Type B pancreatic cell (in vitro differentiated cells): ENCODE data around the gene FBXO31. TPM values are rescaled to one million over a fixed set of nuclear protein-coding genes. Genes with fewer than 3 reads are reported as not detected.
A peak's percentile ranks its signal among the peaks of the same experiment; 100 is the strongest.

Experiments used
- DNase-seq: peaks from one replicate; pipeline ENCODE4 v3.0.0; 2021; ENCODE audit warnings: mixed read lengths; ENCODE audit not compliant: unreplicated experiment; ENCODE audit errors: extremely low spot score
- H3K27ac Mint-ChIP-seq: 2 replicates; pipeline ENCODE4 v1.8.0; 2021; ENCODE audit warnings: mild to moderate bottlenecking, mixed read lengths
- H3K27me3 Mint-ChIP-seq: 2 replicates; pipeline ENCODE4 v1.8.0; 2021; ENCODE audit warnings: mixed read lengths
- H3K36me3 Mint-ChIP-seq: 2 replicates; pipeline ENCODE4 v1.8.0; 2021; ENCODE audit warnings: mixed read lengths
- H3K4me1 Mint-ChIP-seq: one replicate; pipeline ENCODE4 v1.8.0; 2021; ENCODE audit warnings: mixed read lengths; ENCODE audit not compliant: unreplicated experiment
- H3K4me3 Mint-ChIP-seq: 2 replicates; pipeline ENCODE4 v1.8.0; 2021; ENCODE audit warnings: mild to moderate bottlenecking, mixed read lengths
- H3K9me3 Mint-ChIP-seq: 2 replicates; pipeline ENCODE4 v1.8.0; 2021; ENCODE audit warnings: mixed read lengths
- total RNA-seq: library from RNA; stranded (reverse); gene quantifications from 2 replicates; pipeline ENCODE4 v1.2.1, GENCODE V29; 2021; ENCODE audit warnings: low replicate concordance
- TF ChIP-seq, protein P1 (sequence below): fragments of 200-600 bp; sonication (generic); conservative IDR thresholded peaks from 2 replicates; pipeline ENCODE4 v1.5.0; 2021; ENCODE audit warnings: antibody characterized with exemption, mild to moderate bottlenecking

FBXO31 gene
- total RNA-seq, 1 donor from 2014 or later: 35.1 TPM

DNA sequence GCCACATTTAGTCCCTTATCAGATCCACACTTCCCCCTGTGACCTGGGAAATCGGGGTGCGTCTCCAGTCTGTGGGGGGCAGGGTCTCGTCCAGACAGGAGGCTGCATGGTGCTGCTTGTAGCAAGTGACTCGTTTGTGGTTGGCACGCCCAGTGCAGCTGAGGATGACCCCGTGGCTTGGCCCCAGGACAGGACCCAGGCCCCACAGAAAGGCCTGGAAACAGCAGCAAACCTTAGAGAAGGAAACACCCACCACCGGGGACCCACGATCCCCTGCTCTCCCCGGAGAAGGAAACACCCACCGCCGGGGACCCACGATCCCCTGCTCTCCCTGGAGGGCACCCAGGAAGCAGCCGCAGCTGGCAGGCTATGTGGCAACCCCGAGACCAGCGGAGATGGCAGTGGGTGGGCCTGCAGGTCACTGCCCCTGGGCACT, 58.1 kb downstream of the FBXO31 start:
- H3K9me3 Mint-ChIP-seq: no peaks in the 10 kb centered on the region
- H3K4me3 Mint-ChIP-seq: no peak overlapping the region
- no peaks in the 10 kb centered on the region for H3K27me3 Mint-ChIP-seq
- no peak for DNase-seq
- no peaks in the 10 kb centered on the region for H3K36me3 Mint-ChIP-seq
- H3K4me1 Mint-ChIP-seq: no peaks in the 10 kb centered on the region
- H3K27ac Mint-ChIP-seq: no peak overlapping the region
- TF ChIP-seq, protein P1, sequence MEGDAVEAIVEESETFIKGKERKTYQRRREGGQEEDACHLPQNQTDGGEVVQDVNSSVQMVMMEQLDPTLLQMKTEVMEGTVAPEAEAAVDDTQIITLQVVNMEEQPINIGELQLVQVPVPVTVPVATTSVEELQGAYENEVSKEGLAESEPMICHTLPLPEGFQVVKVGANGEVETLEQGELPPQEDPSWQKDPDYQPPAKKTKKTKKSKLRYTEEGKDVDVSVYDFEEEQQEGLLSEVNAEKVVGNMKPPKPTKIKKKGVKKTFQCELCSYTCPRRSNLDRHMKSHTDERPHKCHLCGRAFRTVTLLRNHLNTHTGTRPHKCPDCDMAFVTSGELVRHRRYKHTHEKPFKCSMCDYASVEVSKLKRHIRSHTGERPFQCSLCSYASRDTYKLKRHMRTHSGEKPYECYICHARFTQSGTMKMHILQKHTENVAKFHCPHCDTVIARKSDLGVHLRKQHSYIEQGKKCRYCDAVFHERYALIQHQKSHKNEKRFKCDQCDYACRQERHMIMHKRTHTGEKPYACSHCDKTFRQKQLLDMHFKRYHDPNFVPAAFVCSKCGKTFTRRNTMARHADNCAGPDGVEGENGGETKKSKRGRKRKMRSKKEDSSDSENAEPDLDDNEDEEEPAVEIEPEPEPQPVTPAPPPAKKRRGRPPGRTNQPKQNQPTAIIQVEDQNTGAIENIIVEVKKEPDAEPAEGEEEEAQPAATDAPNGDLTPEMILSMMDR: no peak

DNA sequence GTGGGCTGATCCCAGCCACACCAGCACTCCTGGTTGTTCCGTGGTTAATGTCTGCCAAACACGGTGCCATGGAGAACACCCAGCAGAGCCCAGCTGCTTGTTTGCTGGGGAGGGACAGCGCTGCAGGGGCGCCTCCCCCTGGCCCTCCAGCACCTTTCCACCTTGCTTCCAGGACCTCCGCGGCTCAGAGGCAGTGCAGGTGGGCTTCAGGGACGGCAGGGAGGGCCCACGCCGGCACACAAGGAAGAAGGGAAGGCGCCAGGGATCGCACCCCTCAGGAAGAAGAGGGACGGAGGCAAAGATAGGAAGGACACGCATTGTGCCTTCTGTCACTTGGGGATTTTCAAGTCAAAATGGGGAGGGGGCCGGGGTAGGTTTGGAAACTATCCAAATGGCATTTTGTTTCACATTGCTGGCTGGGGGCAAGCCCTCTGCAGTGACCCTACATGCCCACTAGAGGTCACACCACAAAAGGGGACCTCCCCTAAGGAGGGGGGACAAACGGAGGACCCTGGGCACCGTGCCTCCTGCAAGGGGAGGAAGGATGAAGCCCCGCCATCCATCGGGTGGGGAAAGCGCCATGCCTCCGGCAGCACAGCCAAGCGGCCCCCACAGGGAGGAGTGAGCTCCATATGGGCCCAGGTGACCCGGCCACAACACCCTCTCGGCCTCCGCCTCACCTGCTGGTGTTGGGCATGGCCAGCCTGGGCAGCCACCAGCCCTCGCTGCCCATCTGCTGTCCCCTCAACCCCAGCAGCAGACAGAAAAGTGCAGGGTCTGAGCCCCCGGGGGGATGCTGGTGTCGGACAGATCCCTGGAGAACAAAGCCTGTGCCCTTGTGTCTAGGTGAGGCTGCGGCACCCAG, 58.9 kb downstream of the FBXO31 start:
- H3K4me1 Mint-ChIP-seq: no peaks in the 10 kb centered on the region
- H3K9me3 Mint-ChIP-seq: no peaks in the 10 kb centered on the region
- no peak overlapping the region for H3K27ac Mint-ChIP-seq
- H3K4me3 Mint-ChIP-seq: no peak overlapping the region
- DNase-seq: no peak
- no peaks in the 10 kb centered on the region for H3K36me3 Mint-ChIP-seq
- no peaks in the 10 kb centered on the region for H3K27me3 Mint-ChIP-seq
- TF ChIP-seq, protein P1: peak; percentile 87

DNA sequence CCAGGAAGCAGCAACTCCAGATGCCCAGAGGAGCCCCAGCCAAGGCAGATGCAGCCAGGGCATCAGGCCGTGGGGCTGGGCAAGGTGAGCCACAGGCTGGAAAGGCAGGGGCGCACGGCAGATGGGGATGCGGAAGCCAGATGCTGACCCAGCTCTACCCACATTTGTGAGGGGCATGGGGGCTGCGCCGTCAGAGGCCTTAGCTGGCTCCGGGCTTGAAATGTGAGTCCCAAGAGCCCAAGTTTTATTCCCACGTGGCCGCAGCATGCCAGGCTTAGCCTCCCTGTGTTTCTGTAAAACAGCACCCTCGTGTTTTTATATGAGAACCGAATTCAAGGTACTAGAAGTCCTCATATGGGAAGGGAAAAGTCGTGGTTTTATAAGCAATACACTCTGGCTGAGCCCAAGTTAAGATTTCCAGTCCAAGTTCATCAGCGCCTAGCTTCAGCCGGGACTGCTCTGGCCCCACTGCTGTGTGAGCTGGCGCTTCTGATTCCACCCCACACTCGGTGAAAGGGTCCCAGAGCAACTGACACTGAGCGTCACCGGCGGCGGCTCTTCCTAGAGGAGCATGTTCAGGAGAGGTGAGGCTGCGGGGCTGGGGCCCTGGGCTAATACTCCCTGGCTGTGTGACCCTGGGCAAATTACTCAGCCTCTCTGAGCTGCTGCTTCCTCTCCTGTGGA, 59.7 kb downstream of the FBXO31 start:
- no peaks in the 10 kb centered on the region for H3K9me3 Mint-ChIP-seq
- no peak for DNase-seq
- no peaks in the 10 kb centered on the region for H3K36me3 Mint-ChIP-seq
- H3K27me3 Mint-ChIP-seq: no peaks in the 10 kb centered on the region
- no peak overlapping the region for H3K27ac Mint-ChIP-seq
- no peak overlapping the region for H3K4me3 Mint-ChIP-seq
- TF ChIP-seq, protein P1: no peak
- H3K4me1 Mint-ChIP-seq: no peaks in the 10 kb centered on the region

DNA sequence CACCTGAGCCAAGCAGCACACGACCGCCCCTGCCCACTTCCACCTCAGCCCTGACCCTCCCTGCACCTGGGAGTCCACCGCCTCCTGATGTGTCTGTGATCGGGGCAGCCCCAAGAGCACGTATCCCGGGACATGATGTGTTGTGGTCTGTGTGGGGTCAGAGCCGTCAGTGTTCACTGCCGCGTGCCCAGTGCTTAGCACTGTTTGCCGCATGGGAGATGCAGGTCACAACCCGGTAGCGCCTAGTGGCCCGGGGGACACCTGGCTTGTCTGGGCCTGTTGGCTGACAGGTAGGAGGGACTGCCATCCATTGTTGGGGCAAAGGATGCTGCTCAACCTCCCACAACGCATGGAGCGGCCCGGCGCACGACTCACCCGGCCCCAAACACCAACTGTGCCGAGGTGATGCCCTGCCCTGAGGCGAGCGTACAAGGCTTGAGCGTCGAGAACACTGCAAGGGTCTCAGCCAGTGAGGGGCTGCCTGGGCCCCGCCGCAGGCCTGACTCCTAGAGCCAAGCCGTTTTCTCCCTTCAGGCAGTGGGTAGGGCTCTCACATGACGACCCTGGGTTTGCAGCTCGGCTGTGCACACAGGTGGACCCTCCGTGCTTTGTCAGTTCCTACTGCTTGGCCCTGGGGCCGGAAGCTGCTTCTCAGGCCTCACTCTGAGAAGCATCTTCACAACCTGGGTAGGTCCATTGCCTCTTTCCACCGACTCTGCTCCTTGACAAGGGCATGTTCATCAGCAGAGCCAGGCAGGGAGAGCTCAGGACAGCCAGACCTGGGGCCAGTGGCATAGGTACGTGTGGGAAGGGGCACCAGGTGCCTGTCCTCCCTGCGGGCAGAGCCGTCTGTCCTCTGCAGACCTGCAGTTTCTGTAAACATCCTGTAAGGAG, 60.5 kb downstream of the FBXO31 start:
- Mint-ChIP-seq H3K4me3 (no peak overlapping the region), H3K9me3 (no peaks in the 10 kb centered on the region), H3K27ac (no peak overlapping the region), H3K36me3 (no peaks in the 10 kb centered on the region), H3K27me3 (no peaks in the 10 kb centered on the region), H3K4me1 (peaks cover 5% of the 10 kb centered on the region)
- TF ChIP-seq, protein P1: no peak
- DNase-seq: no peak

DNA sequence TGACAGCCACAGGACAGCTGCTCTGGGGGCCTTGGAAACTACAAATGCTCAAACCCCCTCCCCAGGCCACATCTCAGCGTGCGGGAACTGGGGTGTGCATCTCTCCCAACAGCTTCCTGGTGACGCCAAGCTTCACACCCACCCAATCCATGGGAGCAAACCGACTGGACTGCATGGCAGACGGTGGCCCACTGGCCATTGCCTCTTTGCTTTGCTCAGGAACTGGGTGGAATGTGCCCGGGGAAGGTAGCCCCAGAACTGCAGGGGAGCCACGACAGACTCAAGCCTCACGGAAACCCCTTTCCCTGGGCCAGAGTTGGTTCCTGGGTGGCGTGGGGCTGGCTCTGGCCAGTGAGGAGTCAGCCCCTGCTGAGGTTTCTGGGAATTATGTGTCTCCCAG, 61.2 kb downstream of the FBXO31 start:
- TF ChIP-seq, protein P1: no peak
- DNase-seq: no peak
- Mint-ChIP-seq H3K36me3 (no peaks in the 10 kb centered on the region), H3K4me1 (peaks cover 5% of the 10 kb centered on the region), H3K27ac (no peak overlapping the region), H3K9me3 (no peaks in the 10 kb centered on the region), H3K27me3 (no peaks in the 10 kb centered on the region), H3K4me3 (no peak overlapping the region)
